Fibroblast of lung (primary cell): ENCODE measurements around the gene PHTF1.

Experiments used
- CTCF ChIP-seq, 2 donors: IDR thresholded peaks in 1 of 2; conservative IDR thresholded peaks in 1 of 2; 1 replicate in 1 of 2; 2 replicates in 1 of 2; pipeline ENCODE4 v1.5.1; 2011 to 2012; ENCODE audit warnings: low read length in 2 of 2, control low read depth in 1 of 2, inconsistent platforms in 1 of 2, low read depth in 1 of 2, mild to moderate bottlenecking in 1 of 2
- EZH2 ChIP-seq: IDR thresholded peaks from 2 replicates; pipeline ENCODE4 v1.5.1; 2012; ENCODE audit warnings: low read length, control low read depth, mild to moderate bottlenecking; ENCODE audit errors: missing control alignments

GRCh38 chr1:113648478-113648877 lies 110.8 kb downstream of the PHTF1 start:
- no peak for TF ChIP-seq CTCF (conservative IDR thresholded peaks at IDR 0.05 in 1 of 2, IDR thresholded peaks at IDR 0.05 in 1 of 2; ENCODE audit: low read depth in 1 of 2, low read length in 2 of 2)
- no peak for TF ChIP-seq EZH2
